Smooth muscle cell (in vitro differentiated cells): ENCODE measurements around the gene SEC31A. TPM values are rescaled to one million over a fixed set of nuclear protein-coding genes. Genes with fewer than 3 reads are reported as not detected.

ENCODE experiments used
- DNase-seq: peaks from one replicate; lab custom pipeline; 2025; ENCODE audit not compliant: unreplicated experiment; lab: John Stamatoyannopoulos, UW
- H2AFZ ChIP-seq: fragments of 200-600 bp; sonication (generic); 2 replicates; pipeline ENCODE4 v1.6.0; 2016; ENCODE audit warnings: antibody characterized with exemption, low read depth, mild to moderate bottlenecking
- H3F3A ChIP-seq: fragments of 200-600 bp; sonication (generic); 2 replicates; pipeline ENCODE4 v1.6.0; 2017; ENCODE audit warnings: antibody characterized with exemption, low read depth
- H3K27ac ChIP-seq: fragments of 200-600 bp; sonication (generic); 2 replicates; pipeline ENCODE4 v1.5.1; 2016; ENCODE audit warnings: low read depth, mild to moderate bottlenecking
- H3K27me3 ChIP-seq: fragments of 200-600 bp; sonication (generic); 2 replicates; pipeline ENCODE4 v1.6.1; 2016; ENCODE audit warnings: low read depth, mild to moderate bottlenecking
- H3K36me3 ChIP-seq: fragments of 200-600 bp; sonication (generic); 2 replicates; pipeline ENCODE4 v1.5.1; 2016; ENCODE audit warnings: low read depth
- H3K4me1 ChIP-seq: fragments of 200-600 bp; sonication (generic); 2 replicates; pipeline ENCODE4 v1.5.1; 2016; ENCODE audit warnings: low read depth
- H3K4me2 ChIP-seq: fragments of 200-600 bp; sonication (generic); 2 replicates; pipeline ENCODE4 v1.6.0; 2016; ENCODE audit warnings: mild to moderate bottlenecking
- H3K4me3 ChIP-seq: fragments of 200-600 bp; sonication (generic); 2 replicates; pipeline ENCODE4 v1.5.1; 2016; ENCODE audit warnings: mild to moderate bottlenecking
- H3K79me2 ChIP-seq: fragments of 200-600 bp; sonication (generic); 2 replicates; pipeline ENCODE4 v1.6.0; 2016; ENCODE audit warnings: low read depth, mild to moderate bottlenecking
- H3K9ac ChIP-seq: fragments of 200-600 bp; sonication (generic); 2 replicates; pipeline ENCODE4 v1.6.0; 2016; ENCODE audit warnings: low read depth
- H3K9me3 ChIP-seq: fragments of 200-600 bp; sonication (generic); replicated peaks from 2 replicates; pipeline ENCODE4 v1.5.1; 2016; ENCODE audit warnings: low read depth
- H4K20me1 ChIP-seq: fragments of 200-600 bp; sonication (generic); 2 replicates; pipeline ENCODE4 v1.6.0; 2016; ENCODE audit warnings: low read depth
- WGBS: methylation state at CpG from one replicate; pipeline ENCODE4 v1.1.7; 2016; ENCODE audit warnings: low lambda C conversion rate; 5-methylcytosine and 5-hydroxymethylcytosine counted together
- polyA plus RNA-seq: library from polyadenylated mRNA; unstranded; fragments of >200 nt; fragmentation: Nextera tagmentation; extraction: Ambion mirVana; gene quantifications from 2 replicates; pipeline ENCODE4 v1.2.1, GENCODE V29; 2016
- total RNA-seq: library from RNA; depleted of rRNA; stranded (reverse); fragments of >200 nt; gene quantifications from 2 replicates; pipeline ENCODE4 v1.2.3, GENCODE V29; 2014
- TF ChIP-seq, protein P1 (sequence below): fragments of 200-600 bp; sonication (generic); IDR thresholded peaks from 2 replicates; pipeline ENCODE4 v1.5.1; 2017; ENCODE audit warnings: borderline replicate concordance, mild to moderate bottlenecking, antibody characterized with exemption; ENCODE audit not compliant: insufficient read depth, poor library complexity, severe bottlenecking

The SEC31A gene
- total and polyA plus RNA-seq, 2 experiments from 2014 or later: 315 to 490 TPM

DNA sequence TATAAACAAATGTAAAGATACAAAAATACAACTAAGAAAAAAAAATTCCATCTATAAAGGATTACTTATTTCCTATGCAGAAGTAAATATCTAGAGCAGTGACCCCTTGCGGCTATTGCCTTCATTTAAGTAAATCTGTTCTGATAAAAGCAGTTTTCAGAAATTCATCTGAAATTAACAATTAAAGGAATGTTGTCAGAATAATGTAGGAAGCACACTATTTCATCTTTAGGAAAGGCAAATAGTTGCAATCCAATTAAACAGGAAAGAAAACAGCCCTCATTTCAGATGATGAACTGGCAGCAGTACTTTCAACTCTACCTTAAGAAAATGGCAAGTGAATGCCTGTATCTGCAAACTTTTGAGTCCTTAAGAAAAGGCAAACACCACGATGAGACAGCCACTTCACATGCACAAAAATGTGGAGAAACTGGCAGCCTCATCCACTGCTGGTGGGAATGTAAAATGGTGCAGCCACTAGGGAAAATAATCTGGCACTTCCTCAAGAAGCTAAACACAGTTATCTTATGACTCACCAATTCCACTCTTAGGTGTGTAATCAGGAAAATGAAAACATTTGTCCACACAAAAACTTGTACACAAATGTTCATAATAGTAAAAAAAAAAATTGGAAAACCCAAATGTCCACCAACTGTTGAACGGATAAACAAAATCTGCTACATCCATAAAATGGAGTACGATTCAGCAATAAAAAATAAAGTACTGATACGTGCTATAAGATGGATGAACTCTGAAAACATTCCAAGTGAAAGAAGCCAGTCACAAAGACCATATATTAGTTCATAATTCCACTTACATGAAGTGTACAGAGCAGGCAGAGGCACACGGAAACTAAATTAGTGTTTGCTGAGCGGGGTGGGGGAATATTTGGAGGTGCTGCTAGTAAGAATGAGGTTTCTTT is 7.6 kb upstream of the SEC31A start:
- H3F3A ChIP-seq: peaks cover 13% of the 10 kb centered on the region
- 34% methylated on average over 7 of the region's 7 CpGs for WGBS
- H4K20me1 ChIP-seq: peaks cover 23% of the 10 kb centered on the region
- peak overlapping the region; percentile 90 for H3K9ac ChIP-seq
- H3K4me2 ChIP-seq: peak overlapping the region; percentile 97
- peaks cover 10% of the 10 kb centered on the region for H3K36me3 ChIP-seq
- no peaks in the 10 kb centered on the region for H3K27me3 ChIP-seq
- no peak overlapping the region for H2AFZ ChIP-seq
- H3K9me3 ChIP-seq: no peaks in the 10 kb centered on the region
- peaks cover 75% of the 10 kb centered on the region for H3K79me2 ChIP-seq
- peaks cover 24% of the 10 kb centered on the region for H3K4me1 ChIP-seq
- peak overlapping the region; percentile 73 for H3K4me3 ChIP-seq
- H3K27ac ChIP-seq: peak overlapping the region; percentile 98
- no peak for DNase-seq
- TF ChIP-seq, protein P1, sequence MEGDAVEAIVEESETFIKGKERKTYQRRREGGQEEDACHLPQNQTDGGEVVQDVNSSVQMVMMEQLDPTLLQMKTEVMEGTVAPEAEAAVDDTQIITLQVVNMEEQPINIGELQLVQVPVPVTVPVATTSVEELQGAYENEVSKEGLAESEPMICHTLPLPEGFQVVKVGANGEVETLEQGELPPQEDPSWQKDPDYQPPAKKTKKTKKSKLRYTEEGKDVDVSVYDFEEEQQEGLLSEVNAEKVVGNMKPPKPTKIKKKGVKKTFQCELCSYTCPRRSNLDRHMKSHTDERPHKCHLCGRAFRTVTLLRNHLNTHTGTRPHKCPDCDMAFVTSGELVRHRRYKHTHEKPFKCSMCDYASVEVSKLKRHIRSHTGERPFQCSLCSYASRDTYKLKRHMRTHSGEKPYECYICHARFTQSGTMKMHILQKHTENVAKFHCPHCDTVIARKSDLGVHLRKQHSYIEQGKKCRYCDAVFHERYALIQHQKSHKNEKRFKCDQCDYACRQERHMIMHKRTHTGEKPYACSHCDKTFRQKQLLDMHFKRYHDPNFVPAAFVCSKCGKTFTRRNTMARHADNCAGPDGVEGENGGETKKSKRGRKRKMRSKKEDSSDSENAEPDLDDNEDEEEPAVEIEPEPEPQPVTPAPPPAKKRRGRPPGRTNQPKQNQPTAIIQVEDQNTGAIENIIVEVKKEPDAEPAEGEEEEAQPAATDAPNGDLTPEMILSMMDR: peak; percentile 12

DNA sequence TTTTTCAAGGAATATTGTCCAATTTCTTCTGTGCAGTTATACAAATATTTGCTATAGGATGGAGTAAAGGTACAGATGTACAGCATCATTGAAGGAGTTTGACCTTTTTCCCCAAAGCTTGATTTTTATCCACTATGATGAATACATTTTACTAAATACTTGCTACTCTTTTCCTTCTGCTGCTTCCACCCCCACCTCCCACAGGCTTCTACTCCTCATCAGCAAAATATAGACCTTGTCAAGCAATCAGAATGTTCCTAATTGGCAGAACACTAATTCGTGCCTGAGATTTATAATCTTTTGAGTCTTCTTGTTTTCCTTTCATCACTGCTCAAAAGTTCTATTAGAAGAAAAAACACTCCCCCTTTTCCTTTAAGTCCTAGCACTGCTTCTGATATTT is 5.8 kb upstream of the SEC31A start:
- no peaks in the 10 kb centered on the region for H3K27me3 ChIP-seq
- peaks cover 62% of the 10 kb centered on the region for H3K79me2 ChIP-seq
- WGBS: 100% methylated on average over 1 of the region's 1 CpG
- H3K27ac ChIP-seq: peak overlapping the region; percentile 17
- H3F3A ChIP-seq: peaks cover 23% of the 10 kb centered on the region
- peak overlapping the region; percentile 97 for H3K4me2 ChIP-seq
- H3K9me3 ChIP-seq: no peaks in the 10 kb centered on the region
- no peak overlapping the region for H2AFZ ChIP-seq
- H3K9ac ChIP-seq: no peak overlapping the region
- no peak for DNase-seq
- peaks cover 23% of the 10 kb centered on the region for H4K20me1 ChIP-seq
- peaks cover 34% of the 10 kb centered on the region for H3K4me1 ChIP-seq
- TF ChIP-seq, protein P1: no peak
- no peak overlapping the region for H3K4me3 ChIP-seq
- H3K36me3 ChIP-seq: peaks cover 14% of the 10 kb centered on the region

DNA sequence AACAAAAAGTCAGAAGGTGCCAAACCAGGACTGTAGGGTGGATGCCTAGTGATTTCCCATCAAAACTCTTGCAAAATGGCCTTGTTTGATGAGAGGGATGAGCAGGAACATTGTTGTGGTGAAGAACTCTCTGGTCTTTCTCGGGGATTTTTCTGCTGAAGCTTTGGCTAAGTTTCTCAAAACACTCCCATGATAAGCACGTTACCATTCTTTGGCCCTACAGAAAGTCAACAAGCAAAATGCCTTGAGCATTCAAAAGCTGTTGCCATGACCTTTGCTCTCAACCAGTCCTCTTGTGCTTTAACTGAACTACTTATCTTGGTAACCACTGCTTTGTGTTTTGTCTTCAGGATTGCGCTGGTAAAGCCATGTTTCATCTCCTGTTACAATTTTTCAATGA is 3.0 kb upstream of the SEC31A start:
- H3K36me3 ChIP-seq: peaks cover 14% of the 10 kb centered on the region
- peaks cover 37% of the 10 kb centered on the region for H4K20me1 ChIP-seq
- no peaks in the 10 kb centered on the region for H3K9me3 ChIP-seq
- no peak overlapping the region for H2AFZ ChIP-seq
- H3K4me1 ChIP-seq: peaks cover 35% of the 10 kb centered on the region
- H3K4me2 ChIP-seq: no peak overlapping the region
- DNase-seq: no peak
- peak overlapping the region; percentile 17 for H3K27ac ChIP-seq
- H3K4me3 ChIP-seq: no peak overlapping the region
- WGBS: 95% methylated on average over 3 of the region's 3 CpGs
- peaks cover 66% of the 10 kb centered on the region for H3K79me2 ChIP-seq
- TF ChIP-seq, protein P1: no peak
- H3K27me3 ChIP-seq: no peaks in the 10 kb centered on the region
- H3K9ac ChIP-seq: no peak overlapping the region
- peaks cover 12% of the 10 kb centered on the region for H3F3A ChIP-seq
